Activated T-cell treated with anti-CD3 and anti-CD28 coated beads, Interleukin-2, amount 50 U/mL, for 72 hours (primary cell): ENCODE measurements around the gene FAM83F. TPM values are rescaled to one million over a fixed set of nuclear protein-coding genes. Genes with fewer than 3 reads are reported as not detected.
A peak's percentile ranks its signal among the peaks of the same experiment; 100 is the strongest.

Experiments used
- ATAC-seq, 2 donors: fragments of 150-1000 bp; cut with Tn5 transposase; replicated peaks in 1 of 2; 2 replicates each; pipeline ENCODE4 v1.10.0; 2021; ENCODE audit warnings: moderate library complexity in 2 of 2, mild to moderate bottlenecking in 1 of 2
- DNase-seq, 2 donors: peaks; one replicate each; pipeline ENCODE4 v3.0.0; 2021 to 2022; ENCODE audit warnings: mixed read lengths in 1 of 2
- H3K27ac Mint-ChIP-seq: one replicate; pipeline ENCODE4 v1.8.0; 2022; ENCODE audit warnings: mild to moderate bottlenecking, moderate library complexity, mixed read lengths
- H3K27me3 Mint-ChIP-seq: one replicate; pipeline ENCODE4 v1.8.0; 2022; ENCODE audit warnings: low read depth, mixed read lengths
- H3K36me3 Mint-ChIP-seq, 2 donors: one replicate each; pipeline ENCODE4 v1.8.0; 2022; ENCODE audit warnings: mixed read lengths in 2 of 2, mild to moderate bottlenecking in 1 of 2; ENCODE audit not compliant: insufficient read depth in 2 of 2
- H3K4me1 Mint-ChIP-seq: one replicate; pipeline ENCODE4 v1.8.0; 2022; ENCODE audit warnings: low read depth, mixed read lengths
- H3K4me3 Mint-ChIP-seq, 2 donors: one replicate each; pipeline ENCODE4 v1.8.0; 2022; ENCODE audit warnings: mild to moderate bottlenecking in 2 of 2, mixed read lengths in 2 of 2, moderate library complexity in 2 of 2
- H3K9me3 Mint-ChIP-seq, 2 donors: one replicate each; pipeline ENCODE4 v1.8.0; 2022; ENCODE audit warnings: mixed read lengths in 2 of 2
- total RNA-seq, 2 donors: library from RNA; stranded (reverse); gene quantifications; one replicate each; pipeline ENCODE4 v1.2.3, GENCODE V29; 2022

Gene FAM83F
- total RNA-seq, 2 donors from 2014 or later = 0.81 to 0.89 TPM

DNA sequence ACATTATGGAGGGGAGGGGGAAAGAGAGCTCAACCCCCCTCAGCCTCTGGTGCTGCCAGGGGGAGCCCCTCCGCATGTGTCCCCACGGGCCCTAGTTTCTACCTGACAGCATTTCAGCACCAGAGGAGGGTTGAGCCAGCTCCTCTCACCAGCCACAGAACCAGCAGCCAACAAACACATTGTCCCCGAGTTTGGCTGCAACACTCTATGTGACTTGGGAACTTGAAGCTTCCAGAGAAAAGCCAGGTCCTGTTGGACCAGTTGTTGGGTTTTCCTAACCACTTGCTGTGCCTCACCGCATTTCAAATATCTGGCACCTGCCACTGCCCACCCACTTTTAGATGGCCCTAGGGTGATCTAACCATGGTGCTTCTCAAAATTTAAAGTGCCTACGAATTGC, 21.1 kb upstream of the FAM83F start:
- Mint-ChIP-seq H3K27me3 (no peaks in the 10 kb centered on the region), H3K4me1 (peaks cover 7% of the 10 kb centered on the region), H3K4me3 (no peak overlapping the region), H3K36me3 (peaks cover 9 to 22% of the 10 kb centered on the region in 2 donors), H3K27ac (no peak overlapping the region), H3K9me3 (no peaks in the 10 kb centered on the region)
- ATAC-seq = no peak
- DNase-seq = no peak

DNA sequence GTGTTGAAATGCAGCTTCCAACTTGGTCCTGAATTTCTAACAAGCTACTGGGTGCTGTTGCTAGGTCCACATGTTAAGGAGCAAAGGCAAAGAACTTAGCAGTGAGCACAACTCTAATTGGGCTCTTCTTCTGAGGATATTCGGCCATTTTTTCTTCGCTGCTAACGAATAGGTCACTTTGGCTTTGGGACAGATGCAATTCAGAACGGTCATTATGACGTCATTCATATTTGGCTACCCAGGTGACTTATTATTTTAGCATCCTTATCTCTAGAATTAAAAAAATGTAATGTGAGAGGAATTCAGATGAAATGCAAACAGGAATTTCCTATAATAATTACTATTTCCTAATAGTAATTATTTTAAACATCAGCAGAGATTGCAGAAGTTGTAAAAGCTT, 20.7 kb upstream of the FAM83F start:
- Mint-ChIP-seq H3K36me3 (peaks cover 9 to 20% of the 10 kb centered on the region in 2 donors), H3K27me3 (no peaks in the 10 kb centered on the region), H3K9me3 (no peaks in the 10 kb centered on the region), H3K4me1 (peaks cover 10% of the 10 kb centered on the region), H3K27ac (no peak overlapping the region), H3K4me3 (no peak overlapping the region)
- ATAC-seq (no peak), DNase-seq (no peak)

DNA sequence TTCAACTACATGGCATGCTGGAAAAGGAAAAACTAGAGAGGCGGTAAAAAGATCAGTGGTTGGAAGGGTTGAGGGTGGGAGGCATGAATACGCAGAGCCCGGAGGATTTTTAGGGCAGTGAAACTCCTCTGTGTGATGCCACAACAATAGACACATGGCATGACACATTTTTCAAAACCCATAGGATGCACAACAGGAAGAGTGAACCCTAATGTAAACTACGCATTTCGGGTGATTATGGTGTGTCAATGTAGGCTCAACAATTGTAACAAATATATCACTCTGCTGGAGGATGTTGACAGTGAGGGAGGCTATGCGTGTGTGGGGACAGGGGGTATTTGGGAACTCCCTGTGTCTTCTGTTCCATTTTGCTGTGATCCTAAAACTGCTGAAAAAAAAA, 15.7 kb upstream of the FAM83F start:
- no peaks in the 10 kb centered on the region for H3K27me3 Mint-ChIP-seq
- no peaks in the 10 kb centered on the region for H3K9me3 Mint-ChIP-seq
- H3K27ac Mint-ChIP-seq = no peak overlapping the region
- peaks cover 28% of the 10 kb centered on the region for H3K4me1 Mint-ChIP-seq
- peaks cover 4 to 11% of the 10 kb centered on the region in 2 donors for H3K36me3 Mint-ChIP-seq
- ATAC-seq (peak; percentile 43 to 49), DNase-seq (no peak)
- H3K4me3 Mint-ChIP-seq = no peak overlapping the region

DNA sequence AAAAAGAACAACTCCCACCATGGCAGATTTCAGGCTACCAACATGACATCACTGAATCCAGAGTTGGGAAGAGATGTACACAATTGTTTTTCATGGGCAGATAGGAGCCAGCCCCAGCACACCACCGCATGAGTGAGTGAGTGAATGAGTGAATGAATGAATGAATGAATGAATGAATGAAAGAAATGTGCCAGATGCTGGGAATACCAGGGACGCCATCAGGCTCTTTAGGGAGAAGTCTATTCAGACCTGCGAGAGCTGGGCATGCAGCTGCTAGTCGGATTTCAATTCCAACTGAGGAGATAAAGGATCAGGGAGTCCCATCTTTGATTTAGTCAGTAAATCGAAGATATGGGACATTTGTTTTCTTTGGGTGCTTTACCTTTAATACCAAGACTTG, 15.3 kb upstream of the FAM83F start:
- Mint-ChIP-seq H3K4me3 (no peak overlapping the region), H3K9me3 (no peaks in the 10 kb centered on the region), H3K27ac (no peak overlapping the region), H3K36me3 (peaks cover 4 to 11% of the 10 kb centered on the region in 2 donors), H3K27me3 (no peaks in the 10 kb centered on the region), H3K4me1 (peaks cover 28% of the 10 kb centered on the region)
- DNase-seq = no peak
- no peak for ATAC-seq

DNA sequence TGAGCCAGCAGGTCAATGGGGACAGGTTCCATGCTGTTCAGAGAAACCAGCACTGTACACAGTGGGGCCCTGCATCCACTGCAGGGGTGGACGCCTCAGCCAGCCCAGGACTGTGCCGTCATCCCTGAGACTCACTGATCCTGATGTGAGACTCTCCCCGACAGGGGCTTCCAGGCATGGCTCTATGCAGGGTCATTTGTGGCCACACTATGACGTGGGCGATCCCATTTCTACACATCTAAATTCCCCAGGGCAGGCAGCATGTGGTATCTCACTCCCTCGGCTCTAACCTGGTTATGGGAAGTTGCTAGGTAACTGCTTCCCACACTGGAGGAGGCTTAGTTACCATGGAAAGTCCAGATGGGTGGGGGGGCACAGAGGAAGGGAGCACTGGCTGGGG, 14.2 kb upstream of the FAM83F start:
- Mint-ChIP-seq H3K27me3 (no peaks in the 10 kb centered on the region), H3K9me3 (no peaks in the 10 kb centered on the region), H3K4me3 (no peak overlapping the region), H3K4me1 (peaks cover 37% of the 10 kb centered on the region), H3K27ac (no peak overlapping the region), H3K36me3 (peaks cover 4% of the 10 kb centered on the region in 2 donors)
- ATAC-seq (peak in 1 of 2 donors; percentile 20), DNase-seq (no peak)

DNA sequence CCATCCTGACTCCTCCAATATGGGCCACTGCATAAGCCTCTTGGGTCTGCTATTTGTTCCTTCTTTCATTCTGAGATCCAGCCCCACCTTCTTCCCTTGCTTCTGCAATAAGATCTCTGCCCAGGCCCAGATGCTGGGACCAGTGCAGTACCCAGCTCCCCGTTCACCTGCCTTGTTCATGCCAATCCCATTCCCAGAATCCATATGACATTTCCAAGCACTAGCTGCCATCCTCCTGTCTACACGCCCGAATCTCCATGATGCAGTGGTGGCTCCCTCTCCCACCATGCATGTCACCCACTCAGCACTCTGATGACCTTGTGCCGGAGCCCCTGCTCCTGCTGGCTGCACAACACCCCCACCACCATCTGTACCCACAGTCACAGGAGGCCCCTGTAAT, 11.4 kb upstream of the FAM83F start:
- no peaks in the 10 kb centered on the region for H3K9me3 Mint-ChIP-seq
- H3K27ac Mint-ChIP-seq = no peak overlapping the region
- ATAC-seq (no peak), DNase-seq (no peak)
- H3K27me3 Mint-ChIP-seq = no peaks in the 10 kb centered on the region
- H3K36me3 Mint-ChIP-seq = no peaks in the 10 kb centered on the region
- peaks cover 40% of the 10 kb centered on the region for H3K4me1 Mint-ChIP-seq
- H3K4me3 Mint-ChIP-seq = no peak overlapping the region

DNA sequence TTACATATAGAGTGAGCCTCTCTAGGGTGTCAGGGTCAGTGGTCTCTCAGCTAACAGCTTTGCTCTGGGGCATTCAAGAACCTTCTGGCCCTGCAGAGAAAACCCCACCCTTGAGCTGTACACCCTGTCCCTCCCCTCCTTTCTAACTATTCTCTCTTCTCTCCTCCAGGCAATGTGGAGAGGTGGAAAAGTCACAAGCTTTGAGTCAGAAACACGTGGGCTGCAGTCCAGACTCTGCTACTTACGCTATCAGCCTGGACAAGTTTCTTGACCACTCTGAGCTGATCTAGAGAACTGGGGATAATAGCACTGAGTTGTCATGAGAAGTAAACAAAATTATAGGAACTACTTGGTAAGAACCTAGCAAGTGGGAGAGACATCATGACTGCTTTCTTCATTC, 10.7 kb upstream of the FAM83F start:
- ATAC-seq = no peak
- H3K9me3 Mint-ChIP-seq = no peaks in the 10 kb centered on the region
- H3K36me3 Mint-ChIP-seq = no peaks in the 10 kb centered on the region
- H3K27ac Mint-ChIP-seq = no peak overlapping the region
- H3K4me3 Mint-ChIP-seq = no peak overlapping the region
- no peak for DNase-seq
- H3K27me3 Mint-ChIP-seq = no peaks in the 10 kb centered on the region
- peaks cover 37% of the 10 kb centered on the region for H3K4me1 Mint-ChIP-seq

DNA sequence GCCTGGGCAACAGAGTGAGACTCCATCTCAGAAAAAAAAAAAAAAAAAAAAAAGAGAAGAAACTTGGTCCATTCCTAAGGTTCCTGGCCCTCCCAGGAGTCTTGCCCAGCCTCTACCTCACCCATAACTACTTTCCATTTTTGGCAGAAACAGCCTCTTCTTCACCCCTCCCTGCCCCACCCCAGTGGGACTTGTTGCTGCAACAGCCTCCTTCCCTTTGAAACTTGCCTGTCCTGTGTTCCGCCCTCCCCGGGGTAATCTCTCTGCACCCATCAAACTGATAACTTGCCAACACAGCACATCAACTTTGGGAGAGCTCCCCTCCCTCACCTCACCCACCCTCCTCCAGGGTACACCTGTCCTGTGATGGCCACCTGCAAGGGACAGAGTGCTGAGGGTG, 10.0 kb upstream of the FAM83F start:
- Mint-ChIP-seq H3K36me3 (no peaks in the 10 kb centered on the region), H3K4me3 (no peak overlapping the region), H3K27ac (no peak overlapping the region), H3K27me3 (no peaks in the 10 kb centered on the region), H3K9me3 (no peaks in the 10 kb centered on the region), H3K4me1 (peaks cover 29% of the 10 kb centered on the region)
- ATAC-seq (no peak), DNase-seq (no peak)

DNA sequence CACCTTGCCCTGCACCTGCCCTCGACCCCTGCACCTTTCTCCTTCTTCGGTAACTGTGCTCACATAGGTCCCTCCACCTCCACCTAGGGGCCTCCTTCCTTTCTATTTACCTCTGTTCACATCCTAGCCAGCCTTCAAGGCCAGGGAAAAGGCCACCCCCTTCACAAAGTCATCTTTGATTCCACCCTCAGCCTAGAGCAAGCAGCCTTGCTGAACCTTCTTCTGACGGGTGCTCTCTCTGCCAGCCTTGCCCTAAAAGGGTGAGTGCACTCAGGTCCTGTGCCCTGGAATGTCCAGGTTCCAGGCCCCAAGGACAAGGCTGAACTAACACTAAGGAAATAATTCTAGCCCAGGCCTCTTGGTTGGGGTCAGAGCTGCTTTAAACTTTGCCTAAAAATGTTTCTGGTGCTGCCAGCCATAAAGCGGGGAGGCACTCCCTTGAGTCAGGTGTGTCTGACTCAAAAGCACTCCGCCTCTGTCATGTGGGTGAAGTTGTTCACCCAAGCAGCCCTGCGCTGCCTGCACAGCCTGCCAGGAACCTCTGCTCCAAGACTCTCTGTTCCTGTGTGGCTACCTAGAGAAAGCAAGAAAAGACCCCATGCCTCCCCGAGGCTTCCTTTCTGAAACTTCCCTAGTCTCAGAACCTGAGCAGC, 9.2 kb upstream of the FAM83F start:
- DNase-seq = peak; percentile 36 to 51
- Mint-ChIP-seq H3K36me3 (no peaks in the 10 kb centered on the region), H3K9me3 (no peaks in the 10 kb centered on the region), H3K27ac (no peak overlapping the region), H3K27me3 (no peaks in the 10 kb centered on the region), H3K4me3 (peak overlapping the region; percentile 6 to 57), H3K4me1 (peaks cover 22% of the 10 kb centered on the region)
- peak; percentile 76 to 84 for ATAC-seq

DNA sequence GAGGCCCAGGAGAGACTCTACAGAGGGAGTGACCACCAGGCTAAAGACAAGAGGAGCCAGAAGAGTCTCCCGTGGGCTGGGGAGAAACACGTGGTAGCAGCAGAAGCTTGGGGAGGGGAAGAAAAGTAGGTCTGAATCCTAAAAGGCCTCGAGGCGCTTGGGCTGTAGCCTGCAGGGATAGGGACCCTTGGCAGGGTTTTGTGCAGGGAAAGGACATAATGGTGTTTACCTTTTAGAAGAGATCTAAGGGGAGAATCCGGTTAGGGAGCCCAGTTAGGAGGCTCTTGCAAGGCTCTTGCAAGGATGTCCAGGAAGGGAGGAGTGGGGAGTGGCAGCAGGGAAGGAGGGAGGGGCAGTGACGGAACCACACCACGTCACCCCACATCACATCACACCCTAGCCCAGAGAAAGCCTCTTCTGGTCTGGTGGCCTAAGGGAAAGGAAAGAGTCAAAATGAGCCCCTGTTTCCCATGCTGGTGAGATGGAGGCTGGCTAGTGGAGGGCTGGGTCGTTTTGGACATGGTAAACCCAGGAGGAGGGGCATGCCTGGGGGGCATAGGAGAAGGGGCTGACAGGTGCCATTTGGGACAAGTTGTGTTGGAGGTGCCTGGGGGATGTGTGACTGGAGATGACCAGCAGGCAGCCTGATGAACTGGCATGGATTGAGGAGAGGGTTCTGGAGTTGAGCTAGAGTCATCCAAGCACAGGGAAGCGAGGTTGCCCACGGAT, 6.2 kb upstream of the FAM83F start:
- Mint-ChIP-seq H3K36me3 (no peaks in the 10 kb centered on the region), H3K4me3 (no peak overlapping the region), H3K4me1 (peaks cover 19% of the 10 kb centered on the region), H3K9me3 (no peaks in the 10 kb centered on the region), H3K27ac (no peak overlapping the region), H3K27me3 (peaks cover 21% of the 10 kb centered on the region)
- ATAC-seq (no peak), DNase-seq (no peak)

DNA sequence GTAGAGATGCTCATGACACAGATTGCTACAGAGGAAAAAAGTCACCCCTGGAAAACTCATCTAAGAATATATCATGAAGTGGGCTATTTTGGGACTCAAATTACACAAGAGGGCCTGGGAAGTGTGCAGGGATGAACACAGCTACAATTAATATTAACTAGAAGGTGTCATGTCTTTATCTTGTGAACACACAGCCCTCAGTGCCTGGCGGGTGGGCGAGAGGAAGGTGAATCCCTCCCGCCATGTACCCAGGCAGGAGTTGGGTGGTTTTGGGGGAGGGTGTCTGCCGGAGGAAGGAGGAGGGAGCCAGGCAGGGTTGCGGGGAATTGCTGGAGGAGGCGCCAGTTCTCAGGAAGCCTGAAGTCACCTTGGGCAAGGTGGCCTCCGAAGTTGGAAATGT, 5.1 kb upstream of the FAM83F start:
- DNase-seq (no peak), ATAC-seq (no peak)
- H3K27ac Mint-ChIP-seq = no peak overlapping the region
- H3K36me3 Mint-ChIP-seq = no peaks in the 10 kb centered on the region
- H3K4me1 Mint-ChIP-seq = peaks cover 27% of the 10 kb centered on the region
- peaks cover 27% of the 10 kb centered on the region for H3K27me3 Mint-ChIP-seq
- no peak overlapping the region for H3K4me3 Mint-ChIP-seq
- no peaks in the 10 kb centered on the region for H3K9me3 Mint-ChIP-seq

DNA sequence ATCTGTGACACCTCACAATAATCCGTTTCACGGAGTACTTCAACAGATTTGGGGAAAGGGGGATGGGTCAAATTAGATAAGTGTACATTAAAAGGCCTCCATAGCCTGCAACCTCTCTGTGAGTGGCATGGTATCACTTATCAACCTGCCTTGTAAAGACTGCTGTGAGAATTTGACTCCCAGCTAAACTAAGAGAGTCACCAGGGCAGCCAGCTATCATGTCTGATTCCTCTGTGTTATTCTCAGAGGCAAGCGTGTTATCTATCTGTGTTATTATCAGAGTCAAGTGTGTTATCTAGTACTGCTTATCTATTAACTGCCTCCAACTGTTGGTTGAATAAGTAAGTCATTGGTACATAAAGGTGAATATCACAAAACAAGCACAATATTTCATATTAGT, 4.1 kb upstream of the FAM83F start:
- ATAC-seq = no peak
- DNase-seq = no peak
- Mint-ChIP-seq H3K4me1 (peaks cover 18% of the 10 kb centered on the region), H3K4me3 (no peak overlapping the region), H3K36me3 (no peaks in the 10 kb centered on the region), H3K27ac (no peak overlapping the region), H3K9me3 (no peaks in the 10 kb centered on the region), H3K27me3 (peaks cover 27% of the 10 kb centered on the region)

DNA sequence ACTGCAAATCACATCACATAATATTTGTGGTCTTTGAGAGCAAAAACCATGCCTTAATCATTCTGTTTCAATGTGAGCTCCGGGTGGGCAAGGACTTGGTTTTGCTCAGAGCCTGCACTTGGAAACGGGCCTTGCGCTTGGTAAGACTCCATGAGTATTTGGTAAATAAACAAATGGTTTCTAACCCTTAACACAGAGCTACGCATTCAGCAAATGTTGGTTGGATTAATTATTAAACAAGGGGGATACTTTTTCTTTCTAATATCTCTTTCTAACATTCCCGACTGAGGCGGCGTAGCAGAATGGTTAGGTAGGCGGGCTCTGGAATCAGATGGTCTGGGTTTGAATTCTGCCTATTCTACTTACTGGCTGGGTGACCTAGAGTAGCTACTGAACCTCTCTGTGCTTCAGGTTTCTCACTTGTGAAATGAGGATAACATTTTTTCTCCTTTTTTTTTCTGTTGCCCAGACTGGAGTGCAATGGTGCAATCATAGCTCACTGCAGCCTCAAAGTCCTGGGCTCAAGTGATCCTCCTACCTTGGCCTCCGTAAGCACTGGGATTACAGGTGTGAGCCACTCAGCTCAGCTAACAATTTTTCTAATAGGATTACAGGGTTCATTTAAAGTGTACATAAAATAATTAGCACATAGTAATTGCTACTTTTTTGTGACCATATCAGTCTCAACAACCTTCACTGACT, 3.4 kb upstream of the FAM83F start:
- Mint-ChIP-seq H3K36me3 (no peaks in the 10 kb centered on the region), H3K9me3 (no peaks in the 10 kb centered on the region), H3K27ac (no peak overlapping the region), H3K27me3 (peaks cover 27% of the 10 kb centered on the region), H3K4me3 (no peak overlapping the region), H3K4me1 (peaks cover 16% of the 10 kb centered on the region)
- ATAC-seq (no peak), DNase-seq (no peak)
